ENCODE measurements around the gene PHF21A.

PHF21A gene

GRCh38 chr11:46079662-46080061 lies 41.6 kb downstream of the PHF21A start:
- no peak for DNase-seq (ENCODE audit: low read depth in 2 of 3, low spot score in 1 of 3)

- DNase-seq (ENCODE audit: low read depth in 2 of 3, low spot score in 1 of 3), result no peak
These were observed 45.3 kb downstream of the PHF21A start for GRCh38 chr11:46075928-46076327.

- no peak for DNase-seq (ENCODE audit: low read depth in 2 of 3, low spot score in 1 of 3)
These were observed 46.1 kb downstream of the PHF21A start for GRCh38 chr11:46075168-46075567.

GRCh38 chr11:46073632-46074031 lies 47.6 kb downstream of the PHF21A start:
- no peak for DNase-seq (ENCODE audit: low read depth in 2 of 3, low spot score in 1 of 3)

- DNase-seq (ENCODE audit: low read depth in 2 of 3, low spot score in 1 of 3), result no peak
These were observed 48.9 kb downstream of the PHF21A start for GRCh38 chr11:46072172-46072964.

- no peak for DNase-seq (ENCODE audit: low read depth in 2 of 3, low spot score in 1 of 3)
These were observed 50.2 kb downstream of the PHF21A start for GRCh38 chr11:46071091-46071490.

GRCh38 chr11:46069595-46069994 lies 51.7 kb downstream of the PHF21A start:
- no peak for DNase-seq (ENCODE audit: low read depth in 2 of 3, low spot score in 1 of 3)

- no peak for DNase-seq (ENCODE audit: low read depth in 2 of 3, low spot score in 1 of 3)
These were observed 54.9 kb downstream of the PHF21A start for GRCh38 chr11:46066335-46066734.

GRCh38 chr11:46065681-46066080 lies 55.6 kb downstream of the PHF21A start:
- DNase-seq (ENCODE audit: low read depth in 2 of 3, low spot score in 1 of 3), result no peak

GRCh38 chr11:46064221-46064620 lies 57.0 kb downstream of the PHF21A start:
- DNase-seq (ENCODE audit: low read depth in 2 of 3, low spot score in 1 of 3), result no peak

- no peak for DNase-seq (ENCODE audit: low read depth in 2 of 3, low spot score in 1 of 3)
These were observed 58.1 kb downstream of the PHF21A start for GRCh38 chr11:46063138-46063537.

- no peak for DNase-seq (ENCODE audit: low read depth in 2 of 3, low spot score in 1 of 3)
These were observed 61.2 kb downstream of the PHF21A start for GRCh38 chr11:46060013-46060412.

GRCh38 chr11:46057489-46057888 lies 63.8 kb downstream of the PHF21A start:
- no peak for DNase-seq (ENCODE audit: low read depth in 2 of 3, low spot score in 1 of 3)

GRCh38 chr11:46055371-46055770 lies 65.9 kb downstream of the PHF21A start:
- no peak for DNase-seq (ENCODE audit: low read depth in 2 of 3, low spot score in 1 of 3)

GRCh38 chr11:46051102-46051501 lies 70.2 kb downstream of the PHF21A start:
- no peak for DNase-seq (ENCODE audit: low read depth in 2 of 3, low spot score in 1 of 3)

- DNase-seq (ENCODE audit: low read depth in 2 of 3, low spot score in 1 of 3), result no peak
These were observed 70.6 kb downstream of the PHF21A start for GRCh38 chr11:46050662-46051061.

GRCh38 chr11:46050003-46050461 lies 71.2 kb downstream of the PHF21A start:
- no peak for DNase-seq (ENCODE audit: low read depth in 2 of 3, low spot score in 1 of 3)

GRCh38 chr11:46049325-46049897 lies 71.8 kb downstream of the PHF21A start:
- DNase-seq (ENCODE audit: low read depth in 2 of 3, low spot score in 1 of 3), result no peak

- no peak for DNase-seq (ENCODE audit: low read depth in 2 of 3, low spot score in 1 of 3)
These were observed 73.1 kb downstream of the PHF21A start for GRCh38 chr11:46048198-46048597.

- no peak for DNase-seq (ENCODE audit: low read depth in 2 of 3, low spot score in 1 of 3)
These were observed 73.7 kb downstream of the PHF21A start for GRCh38 chr11:46047520-46047919.

- no peak for DNase-seq (ENCODE audit: low read depth in 2 of 3, low spot score in 1 of 3)
These were observed 75.4 kb downstream of the PHF21A start for GRCh38 chr11:46045811-46046210.

- DNase-seq (ENCODE audit: low read depth in 2 of 3, low spot score in 1 of 3), result no peak
These were observed 76.7 kb downstream of the PHF21A start for GRCh38 chr11:46044601-46045000.

- DNase-seq (ENCODE audit: low read depth in 2 of 3, low spot score in 1 of 3), result no peak
These were observed 81.3 kb downstream of the PHF21A start for GRCh38 chr11:46039990-46040389.
